Measurements from ENCODE around the gene ABTB2.

The ABTB2 gene

GRCh38 chr11:34136420-34136819, 221.4 kb downstream of the ABTB2 start:
- no peak for DNase-seq

- DNase-seq, result no peak
These were observed 222.4 kb downstream of the ABTB2 start for GRCh38 chr11:34135439-34135838.

GRCh38 chr11:34134765-34135164, 223.0 kb downstream of the ABTB2 start:
- DNase-seq, result no peak

- DNase-seq, result no peak
These were observed 225.4 kb downstream of the ABTB2 start for GRCh38 chr11:34132261-34132965.

GRCh38 chr11:34128824-34129223, 229.0 kb downstream of the ABTB2 start:
- no peak for DNase-seq

- no peak for DNase-seq
These were observed 230.6 kb downstream of the ABTB2 start for GRCh38 chr11:34126959-34127848.

GRCh38 chr11:34124885-34125668, 232.7 kb downstream of the ABTB2 start:
- no peak for DNase-seq

GRCh38 chr11:34120651-34121050, 237.2 kb downstream of the ABTB2 start:
- DNase-seq, result no peak

- no peak for DNase-seq
These were observed 243.3 kb downstream of the ABTB2 start for GRCh38 chr11:34114471-34114870.

- DNase-seq, result no peak
These were observed 243.8 kb downstream of the ABTB2 start for GRCh38 chr11:34114014-34114413.

GRCh38 chr11:34111722-34112270, 246.0 kb downstream of the ABTB2 start:
- no peak for DNase-seq

- no peak for DNase-seq
These were observed 251.8 kb downstream of the ABTB2 start for GRCh38 chr11:34105957-34106504.

GRCh38 chr11:34105079-34105956, 252.5 kb downstream of the ABTB2 start, which contains the start of gene NAT10:
TSS of gene NAT10 (plus strand) at chr11:34105629. CDS start at chr11:34108226, 2,597 bp downstream.
- DNase-seq, result peak; percentile 93

- no peak for DNase-seq
These were observed 253.1 kb downstream of the ABTB2 start for GRCh38 chr11:34104680-34105078.

Data from stimulated activated CD4-positive, alpha-beta T cell treated with anti-CD3 and anti-CD28 coated beads, Interleukin-12 subunit alpha, Interleukin-12 subunit beta, amount 100 ng/mL, for 4 hours (primary cell).